Vagina (tissue), 2 donors: Measurements from ENCODE around the gene UBL3.

Experiments used
- POLR2A ChIP-seq, 2 donors: fragments of 450-650 bp; IDR thresholded peaks; one replicate each; pipeline ENCODE4 v1.6.1; 2017; ENCODE audit warnings: antibody characterized with exemption in 2 of 2, mild to moderate bottlenecking in 2 of 2, moderate library complexity in 2 of 2
- POLR2AphosphoS5 ChIP-seq, 2 donors: sonication (generic); formaldehyde crosslinking; IDR thresholded peaks; one replicate each; pipeline ENCODE4 v1.9.0; 2017; ENCODE audit warnings: antibody characterized with exemption in 2 of 2, mild to moderate bottlenecking in 2 of 2, low read depth in 1 of 2; ENCODE audit not compliant: insufficient read depth in 1 of 2
- TF ChIP-seq, protein P1 (sequence below), 3 experiments: fragments of 450-650 bp in 2 of 3; fragments of 200-600 bp in 1 of 3; sonication (generic) in 1 of 3; IDR thresholded peaks; one replicate each; pipeline ENCODE4 v1.5.1; 2017 to 2019; ENCODE audit warnings: antibody characterized with exemption in 3 of 3, mild to moderate bottlenecking in 2 of 3, moderate library complexity in 2 of 3

DNA sequence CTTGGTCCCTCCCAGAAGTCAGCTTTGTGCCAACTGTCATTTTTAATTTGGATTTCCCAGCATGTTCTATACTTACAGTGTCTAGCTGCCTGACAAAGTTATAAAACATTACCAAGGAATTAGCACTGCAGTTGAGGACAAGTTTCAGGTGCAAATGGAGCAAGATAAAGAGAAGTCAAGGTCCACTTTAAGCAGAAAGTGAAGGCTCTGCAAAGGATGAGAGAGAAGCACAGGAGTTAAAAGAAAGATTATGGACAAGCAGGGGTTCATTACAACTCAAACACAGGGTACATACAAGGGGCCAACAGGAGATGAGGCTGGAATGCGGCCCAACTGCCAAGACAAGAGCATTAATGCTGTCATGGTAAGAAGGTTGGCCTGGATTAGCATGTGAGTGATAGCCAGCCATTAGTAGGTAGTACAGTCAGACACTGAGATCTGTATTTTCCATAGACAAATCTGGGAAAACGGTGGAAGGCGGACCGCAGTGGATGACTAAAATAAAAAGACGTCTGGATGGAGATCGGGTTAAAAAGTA, 17.6 kb downstream of the UBL3 start:
- TF ChIP-seq, protein P1, sequence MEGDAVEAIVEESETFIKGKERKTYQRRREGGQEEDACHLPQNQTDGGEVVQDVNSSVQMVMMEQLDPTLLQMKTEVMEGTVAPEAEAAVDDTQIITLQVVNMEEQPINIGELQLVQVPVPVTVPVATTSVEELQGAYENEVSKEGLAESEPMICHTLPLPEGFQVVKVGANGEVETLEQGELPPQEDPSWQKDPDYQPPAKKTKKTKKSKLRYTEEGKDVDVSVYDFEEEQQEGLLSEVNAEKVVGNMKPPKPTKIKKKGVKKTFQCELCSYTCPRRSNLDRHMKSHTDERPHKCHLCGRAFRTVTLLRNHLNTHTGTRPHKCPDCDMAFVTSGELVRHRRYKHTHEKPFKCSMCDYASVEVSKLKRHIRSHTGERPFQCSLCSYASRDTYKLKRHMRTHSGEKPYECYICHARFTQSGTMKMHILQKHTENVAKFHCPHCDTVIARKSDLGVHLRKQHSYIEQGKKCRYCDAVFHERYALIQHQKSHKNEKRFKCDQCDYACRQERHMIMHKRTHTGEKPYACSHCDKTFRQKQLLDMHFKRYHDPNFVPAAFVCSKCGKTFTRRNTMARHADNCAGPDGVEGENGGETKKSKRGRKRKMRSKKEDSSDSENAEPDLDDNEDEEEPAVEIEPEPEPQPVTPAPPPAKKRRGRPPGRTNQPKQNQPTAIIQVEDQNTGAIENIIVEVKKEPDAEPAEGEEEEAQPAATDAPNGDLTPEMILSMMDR (IDR thresholded peaks at IDR 0.05) = no peak
- TF ChIP-seq POLR2A (IDR thresholded peaks at IDR 0.05) = no peak
- TF ChIP-seq POLR2AphosphoS5 (IDR thresholded peaks at IDR 0.05; ENCODE audit: insufficient read depth in 1 of 2, low read depth in 1 of 2) = no peak
